Cardiac fibroblast (primary cell): ENCODE results near the gene DHCR7.

Experiments used
- DNase-seq, 2 donors: peaks; one replicate each; pipeline versions ENCODE4 v3.0.0 to v3.0.0-alpha.2; 2010; ENCODE audit warnings: low read depth in 2 of 2
- H3K4me3 ChIP-seq, 2 donors: replicated peaks in 1 of 2; 1 replicate in 1 of 2; 2 replicates in 1 of 2; pipeline ENCODE4 v1.5.1; 2011; ENCODE audit warnings: low read depth in 2 of 2, low read length in 2 of 2, mild to moderate bottlenecking in 2 of 2, moderate library complexity in 1 of 2
- TF ChIP-seq, protein P1 (sequence below): IDR thresholded peaks from one replicate; pipeline ENCODE4 v1.5.1; 2011; ENCODE audit warnings: low read depth, mild to moderate bottlenecking, low read length, inconsistent platforms

Gene DHCR7

GRCh38 chr11:71458146-71459070 lies 10.2 kb upstream of the DHCR7 start:
- TF ChIP-seq, protein P1, sequence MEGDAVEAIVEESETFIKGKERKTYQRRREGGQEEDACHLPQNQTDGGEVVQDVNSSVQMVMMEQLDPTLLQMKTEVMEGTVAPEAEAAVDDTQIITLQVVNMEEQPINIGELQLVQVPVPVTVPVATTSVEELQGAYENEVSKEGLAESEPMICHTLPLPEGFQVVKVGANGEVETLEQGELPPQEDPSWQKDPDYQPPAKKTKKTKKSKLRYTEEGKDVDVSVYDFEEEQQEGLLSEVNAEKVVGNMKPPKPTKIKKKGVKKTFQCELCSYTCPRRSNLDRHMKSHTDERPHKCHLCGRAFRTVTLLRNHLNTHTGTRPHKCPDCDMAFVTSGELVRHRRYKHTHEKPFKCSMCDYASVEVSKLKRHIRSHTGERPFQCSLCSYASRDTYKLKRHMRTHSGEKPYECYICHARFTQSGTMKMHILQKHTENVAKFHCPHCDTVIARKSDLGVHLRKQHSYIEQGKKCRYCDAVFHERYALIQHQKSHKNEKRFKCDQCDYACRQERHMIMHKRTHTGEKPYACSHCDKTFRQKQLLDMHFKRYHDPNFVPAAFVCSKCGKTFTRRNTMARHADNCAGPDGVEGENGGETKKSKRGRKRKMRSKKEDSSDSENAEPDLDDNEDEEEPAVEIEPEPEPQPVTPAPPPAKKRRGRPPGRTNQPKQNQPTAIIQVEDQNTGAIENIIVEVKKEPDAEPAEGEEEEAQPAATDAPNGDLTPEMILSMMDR, result no peak
- DNase-seq, result no peak

GRCh38 chr11:71456831-71457230 lies 8.6 kb upstream of the DHCR7 start:
- no peak overlapping the region for H3K4me3 ChIP-seq
- TF ChIP-seq, protein P1, result no peak
- no peak for DNase-seq

More at GRCh38 chr11:71458146-71459070, 10.2 kb upstream of the DHCR7 start:
- H3K4me3 ChIP-seq, result no peak overlapping the region

DNA sequence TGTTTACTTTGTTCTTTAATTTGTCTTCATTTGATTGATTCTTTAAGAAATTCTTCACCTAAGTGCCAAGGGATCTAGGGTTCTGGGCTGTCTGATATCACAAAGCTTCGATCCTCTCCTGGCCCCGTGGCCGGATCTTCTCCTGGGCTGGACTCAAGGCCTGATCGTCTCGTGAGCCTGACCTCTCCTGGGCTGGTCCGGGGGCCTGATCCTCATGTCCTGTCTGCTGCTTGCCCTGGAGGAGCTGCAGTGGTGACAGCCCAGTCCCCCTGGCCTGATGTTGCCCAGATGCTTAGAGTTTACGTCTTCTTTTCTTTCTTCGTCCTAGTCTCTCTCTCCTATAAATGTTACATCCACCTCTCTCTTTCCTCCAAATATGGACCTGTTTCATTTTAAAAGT lies 8.1 kb upstream of the DHCR7 start:
- TF ChIP-seq, protein P1, result no peak
- no peak overlapping the region for H3K4me3 ChIP-seq
- DNase-seq, result no peak

- TF ChIP-seq, protein P1, result no peak
- DNase-seq, result no peak
- H3K4me3 ChIP-seq, result no peak overlapping the region
Observed at GRCh38 chr11:71454470-71455113, 6.4 kb upstream of the DHCR7 start.

- no peak for DNase-seq
- TF ChIP-seq, protein P1, result no peak
- peak overlapping the region; percentile 92 to 93 for H3K4me3 ChIP-seq
Observed at GRCh38 chr11:71453918-71454304, 5.7 kb upstream of the DHCR7 start.

DNA sequence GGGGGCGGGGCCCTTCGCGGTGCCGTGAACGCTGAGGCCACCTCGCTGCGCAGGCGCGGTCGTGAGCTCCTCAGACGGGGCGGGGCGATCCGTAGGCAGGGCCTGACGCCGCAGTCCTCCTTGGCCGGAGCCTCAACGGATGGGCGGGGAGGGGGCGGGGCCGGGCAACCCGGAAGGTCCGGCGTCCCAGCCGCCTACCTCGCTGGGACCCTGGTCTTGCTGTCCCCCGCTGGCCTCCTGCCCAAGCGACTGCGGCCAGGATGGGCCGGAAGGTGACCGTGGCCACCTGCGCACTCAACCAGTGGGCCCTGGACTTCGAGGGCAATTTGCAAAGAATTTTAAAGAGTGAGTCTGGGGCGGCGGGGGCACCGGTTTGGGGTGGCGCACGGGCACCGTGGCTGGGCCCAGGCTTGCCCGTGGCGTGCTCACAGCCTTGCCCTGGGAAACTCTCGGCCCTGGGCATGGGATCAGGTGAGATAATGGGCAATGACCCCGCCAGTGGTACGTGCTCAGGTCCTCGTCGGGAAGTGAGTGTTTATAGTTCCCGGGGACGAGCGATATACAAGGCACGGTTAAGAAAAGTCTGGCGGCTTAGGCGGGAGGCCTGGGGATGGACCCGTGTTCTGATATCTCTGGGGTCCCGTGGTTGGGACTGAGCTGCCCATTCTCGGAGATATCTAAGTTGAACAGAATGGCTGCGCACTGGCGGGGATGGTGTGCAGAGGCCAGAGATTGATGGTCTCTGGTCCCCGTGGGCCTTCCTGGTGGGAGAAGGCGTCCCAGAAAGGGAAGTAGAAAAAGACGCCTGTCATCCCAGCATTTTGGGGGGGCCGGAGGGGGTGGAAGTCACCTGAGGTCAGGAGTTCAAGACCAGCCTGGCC lies 5.1 kb upstream of the DHCR7 start, which contains the start of gene NADSYN1:
Gene NADSYN1 (plus strand): TSS at position 167 of the 881 bp plus-strand sequence. CDS start 94 bp downstream, at position 261.
- peak within 1 kb of the TSS; percentile 92 to 93 for H3K4me3 ChIP-seq
- DNase-seq, result peak; percentile 93 to 96
- TF ChIP-seq, protein P1, result no peak
